ENCODE data around the gene POLD1. TPM values are rescaled to one million over a fixed set of nuclear protein-coding genes. Genes with fewer than 3 reads are reported as not detected.

The POLD1 gene
- total RNA-seq, 2 donors from 2014 or later, result 5.9 to 10.0 TPM

DNA sequence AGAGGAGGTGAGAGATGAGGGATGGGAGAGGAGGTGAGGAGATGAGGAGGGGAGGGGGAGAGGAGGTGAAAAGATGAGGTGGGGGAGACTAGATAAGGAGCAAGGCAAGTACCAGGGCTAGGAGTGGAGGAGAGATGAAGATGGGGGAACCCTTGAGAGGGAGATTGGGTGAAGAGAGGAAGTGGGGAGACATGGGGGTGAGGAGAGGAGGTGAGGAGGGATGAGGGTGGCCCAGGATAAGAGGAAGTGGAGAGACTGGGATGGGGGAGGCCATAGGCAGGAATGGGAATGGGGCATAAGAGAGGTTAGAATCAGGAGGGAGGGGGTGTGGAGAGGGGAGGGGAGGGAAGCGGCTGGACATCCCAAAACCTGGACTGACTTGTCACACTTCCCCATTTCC lies 75.5 kb downstream of the POLD1 start:
- H3K27me3 ChIP-seq, result peaks cover 0 to 3% of the 10 kb centered on the region in 2 donors
- no peak overlapping the region for H3K4me3 ChIP-seq
- no peak overlapping the region for H3K27ac ChIP-seq
- TF ChIP-seq, protein P1, sequence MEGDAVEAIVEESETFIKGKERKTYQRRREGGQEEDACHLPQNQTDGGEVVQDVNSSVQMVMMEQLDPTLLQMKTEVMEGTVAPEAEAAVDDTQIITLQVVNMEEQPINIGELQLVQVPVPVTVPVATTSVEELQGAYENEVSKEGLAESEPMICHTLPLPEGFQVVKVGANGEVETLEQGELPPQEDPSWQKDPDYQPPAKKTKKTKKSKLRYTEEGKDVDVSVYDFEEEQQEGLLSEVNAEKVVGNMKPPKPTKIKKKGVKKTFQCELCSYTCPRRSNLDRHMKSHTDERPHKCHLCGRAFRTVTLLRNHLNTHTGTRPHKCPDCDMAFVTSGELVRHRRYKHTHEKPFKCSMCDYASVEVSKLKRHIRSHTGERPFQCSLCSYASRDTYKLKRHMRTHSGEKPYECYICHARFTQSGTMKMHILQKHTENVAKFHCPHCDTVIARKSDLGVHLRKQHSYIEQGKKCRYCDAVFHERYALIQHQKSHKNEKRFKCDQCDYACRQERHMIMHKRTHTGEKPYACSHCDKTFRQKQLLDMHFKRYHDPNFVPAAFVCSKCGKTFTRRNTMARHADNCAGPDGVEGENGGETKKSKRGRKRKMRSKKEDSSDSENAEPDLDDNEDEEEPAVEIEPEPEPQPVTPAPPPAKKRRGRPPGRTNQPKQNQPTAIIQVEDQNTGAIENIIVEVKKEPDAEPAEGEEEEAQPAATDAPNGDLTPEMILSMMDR (IDR thresholded peaks at IDR 0.05), result no peak
- no peak for DNase-seq (ENCODE audit: low spot score)
- H3K4me1 ChIP-seq, result no peaks in the 10 kb centered on the region
- no peaks in the 10 kb centered on the region for H3K9me3 ChIP-seq
- no peaks in the 10 kb centered on the region for H3K36me3 ChIP-seq

DNA sequence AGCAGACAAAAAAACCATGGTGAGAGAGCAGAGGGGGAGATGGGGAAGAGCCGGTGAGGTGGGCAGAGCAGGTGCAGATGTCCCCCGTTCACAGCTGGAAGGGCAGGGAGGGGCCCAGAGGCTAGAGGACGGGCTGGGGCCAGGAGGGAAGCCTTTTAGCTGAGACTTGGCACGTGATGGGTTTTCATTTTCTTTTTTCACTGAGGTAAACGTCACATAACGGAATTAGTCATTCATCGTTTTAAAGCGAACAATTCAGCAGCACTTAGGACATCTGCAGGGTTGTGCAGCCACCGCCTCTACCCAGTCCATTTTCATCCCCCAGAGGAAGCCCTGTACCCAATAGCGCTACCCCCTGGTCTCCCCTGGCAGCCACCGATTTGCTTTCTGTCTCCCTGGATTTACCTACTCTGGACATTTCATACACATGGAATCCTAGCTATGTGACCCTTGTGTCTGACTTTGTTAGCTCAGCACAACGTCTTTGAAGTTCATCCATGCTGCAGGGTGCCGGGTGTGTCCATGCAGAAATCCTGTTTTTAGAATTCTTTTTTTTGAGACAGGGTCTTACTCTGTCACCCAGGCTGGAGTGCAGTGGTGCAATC lies 76.1 kb downstream of the POLD1 start:
- peaks cover 0 to 3% of the 10 kb centered on the region in 2 donors for H3K27me3 ChIP-seq
- TF ChIP-seq, protein P1 (IDR thresholded peaks at IDR 0.05), result no peak
- no peak overlapping the region for H3K27ac ChIP-seq
- H3K9me3 ChIP-seq, result no peaks in the 10 kb centered on the region
- H3K36me3 ChIP-seq, result no peaks in the 10 kb centered on the region
- H3K4me1 ChIP-seq, result no peaks in the 10 kb centered on the region
- no peak overlapping the region for H3K4me3 ChIP-seq
- no peak for DNase-seq (ENCODE audit: low spot score)

DNA sequence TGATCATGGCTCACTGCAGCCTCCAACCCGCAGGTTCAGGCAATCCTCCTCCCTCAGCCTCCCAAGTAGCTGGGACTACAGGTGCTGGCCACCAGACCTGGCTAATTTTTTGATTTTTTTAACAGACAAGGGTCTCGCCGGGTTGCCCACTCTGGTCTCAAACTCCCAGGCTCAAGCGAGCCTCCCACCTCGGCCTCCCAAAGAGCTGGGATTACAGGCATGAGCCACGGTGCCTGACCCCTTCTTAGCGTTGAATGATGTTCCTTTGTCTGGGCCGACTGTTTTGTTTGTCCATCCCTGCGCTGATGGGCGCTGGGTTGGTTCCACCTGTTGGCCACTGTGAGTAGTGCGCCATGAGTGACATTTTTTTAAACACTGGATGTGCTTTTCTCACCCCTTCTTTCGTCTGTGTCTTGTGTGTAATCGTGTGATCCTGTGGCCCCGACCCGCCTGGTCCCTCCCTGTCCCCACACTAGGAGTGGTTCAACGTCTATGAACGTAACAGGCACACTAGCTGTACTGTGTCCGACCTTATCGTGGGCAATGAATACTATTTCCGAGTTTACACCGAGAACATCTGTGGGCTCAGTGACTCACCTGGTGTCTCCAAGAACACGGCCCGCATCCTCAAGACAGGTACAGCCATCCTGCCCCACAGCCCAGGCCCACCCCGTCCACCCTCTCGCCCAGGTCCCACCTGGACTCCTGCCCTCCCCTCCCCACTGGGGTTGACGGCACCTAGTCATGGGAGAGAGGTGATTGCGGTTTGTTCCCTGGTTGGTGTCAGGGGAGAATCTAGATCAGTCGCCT lies 77.1 kb downstream of the POLD1 start:
- Histone ChIP-seq H3K27ac (no peak overlapping the region), H3K4me1 (no peaks in the 10 kb centered on the region), H3K9me3 (no peaks in the 10 kb centered on the region), H3K36me3 (no peaks in the 10 kb centered on the region), H3K4me3 (no peak overlapping the region), H3K27me3 (peaks cover 0 to 3% of the 10 kb centered on the region in 2 donors)
- TF ChIP-seq, protein P1 (IDR thresholded peaks at IDR 0.05), result peak; percentile 72 to 83
- DNase-seq (ENCODE audit: low spot score), result no peak

DNA sequence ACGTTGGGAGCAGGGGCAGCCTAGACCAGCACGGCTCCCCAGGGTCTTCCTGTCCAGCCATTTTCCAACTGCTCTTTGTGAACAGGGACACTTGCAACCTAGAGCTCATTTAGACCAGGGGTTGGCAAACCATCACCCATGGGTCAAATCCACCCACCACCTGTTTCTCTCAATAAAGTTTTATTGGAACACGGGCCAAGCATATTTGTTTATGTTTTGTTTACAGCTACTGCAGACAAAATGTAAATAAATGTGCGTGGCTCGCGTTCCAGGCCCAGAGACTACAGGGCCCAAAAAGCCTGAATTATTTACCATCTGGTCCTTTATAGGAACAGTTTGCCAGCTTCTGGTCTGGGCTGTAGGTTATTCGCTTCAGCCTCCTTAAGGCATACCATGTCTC lies 78.8 kb downstream of the POLD1 start:
- Histone ChIP-seq H3K4me1 (no peaks in the 10 kb centered on the region), H3K4me3 (no peak overlapping the region), H3K9me3 (no peaks in the 10 kb centered on the region), H3K27ac (no peak overlapping the region), H3K36me3 (no peaks in the 10 kb centered on the region), H3K27me3 (peaks cover 0 to 3% of the 10 kb centered on the region in 2 donors)
- no peak for DNase-seq (ENCODE audit: low spot score)
- TF ChIP-seq, protein P1 (IDR thresholded peaks at IDR 0.05), result no peak

DNA sequence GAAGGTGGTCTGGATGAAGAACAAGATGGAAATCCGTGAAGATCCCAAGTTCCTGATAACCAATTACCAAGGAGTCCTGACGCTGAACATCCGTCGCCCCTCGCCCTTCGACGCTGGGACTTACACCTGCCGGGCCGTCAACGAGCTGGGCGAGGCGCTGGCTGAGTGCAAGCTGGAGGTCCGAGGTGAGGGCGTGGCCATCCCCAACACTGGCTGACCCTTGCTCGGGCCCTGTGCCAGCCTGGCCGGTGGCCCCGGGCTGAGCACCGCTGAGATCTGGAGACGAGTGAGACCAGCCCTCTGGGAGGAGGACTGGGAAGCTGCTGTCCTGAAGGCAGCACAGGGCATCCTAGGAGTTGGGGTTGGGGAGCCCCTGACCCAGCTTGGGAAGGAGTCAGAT lies 80.2 kb downstream of the POLD1 start:
- no peak for DNase-seq (ENCODE audit: low spot score)
- no peak overlapping the region for H3K4me3 ChIP-seq
- H3K27ac ChIP-seq, result no peak overlapping the region
- H3K4me1 ChIP-seq, result no peaks in the 10 kb centered on the region
- H3K9me3 ChIP-seq, result no peaks in the 10 kb centered on the region
- no peaks in the 10 kb centered on the region for H3K27me3 ChIP-seq
- H3K36me3 ChIP-seq, result no peaks in the 10 kb centered on the region
- TF ChIP-seq, protein P1 (IDR thresholded peaks at IDR 0.05), result no peak

Measured in right atrium auricular region (tissue), 2 donors.